HG03175 (cell line): ENCODE measurements around the gene PARD6A.
"Not testable (repeated sequence)": the region's sequence is repeated elsewhere in the genome, so short reads cannot be mapped to it uniquely, and the experiment has no call there.

Source experiments
- ATAC-seq: cut with Tn5 transposase; IDR thresholded peaks from one replicate; pipeline ENCODE4 v1.9.1; 2021; ENCODE audit warnings: mild to moderate bottlenecking, moderate library complexity; ENCODE audit not compliant: unreplicated experiment

The PARD6A gene

GRCh38 chr16:67685388-67686112 lies 24.8 kb downstream of the PARD6A start:
- ATAC-seq = no peak

DNA sequence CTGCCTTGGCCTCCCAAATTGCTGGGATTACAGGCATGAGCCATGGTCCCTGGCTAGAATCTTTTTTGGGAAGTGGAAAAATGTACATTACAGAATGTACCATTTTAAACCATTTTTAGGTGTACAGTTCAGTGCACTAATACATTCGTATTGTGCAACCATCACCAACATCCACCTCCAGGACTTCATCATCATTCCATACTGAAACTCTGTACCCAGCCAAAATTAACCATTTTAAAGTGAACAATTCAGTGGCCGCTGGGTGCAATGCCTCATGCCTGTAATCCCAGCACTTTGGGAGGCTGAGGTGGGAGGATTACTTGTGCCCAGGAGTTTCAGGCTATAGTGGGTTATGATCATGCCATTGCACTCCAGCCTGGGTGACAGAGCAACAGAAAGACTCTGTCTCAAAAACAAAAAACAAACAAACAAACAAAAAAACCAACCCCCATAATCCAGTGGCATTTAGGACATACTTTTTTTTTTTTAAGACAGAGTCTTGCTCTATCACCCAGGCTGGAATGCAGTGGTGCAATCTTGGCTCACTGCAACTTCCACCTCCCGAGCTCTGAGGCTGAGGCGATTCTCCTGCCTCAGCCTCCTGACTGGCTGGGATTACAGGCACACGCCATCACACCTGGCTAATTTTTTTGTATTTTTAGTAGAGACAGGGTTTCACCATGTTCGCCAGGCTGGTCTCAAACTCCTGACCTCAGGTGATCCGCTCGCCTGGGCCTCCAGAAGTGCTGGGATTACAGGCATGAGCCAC lies 32.9 kb downstream of the PARD6A start:
- ATAC-seq = not testable (repeated sequence)

GRCh38 chr16:67694611-67695010 lies 33.9 kb downstream of the PARD6A start:
- ATAC-seq = no peak

DNA sequence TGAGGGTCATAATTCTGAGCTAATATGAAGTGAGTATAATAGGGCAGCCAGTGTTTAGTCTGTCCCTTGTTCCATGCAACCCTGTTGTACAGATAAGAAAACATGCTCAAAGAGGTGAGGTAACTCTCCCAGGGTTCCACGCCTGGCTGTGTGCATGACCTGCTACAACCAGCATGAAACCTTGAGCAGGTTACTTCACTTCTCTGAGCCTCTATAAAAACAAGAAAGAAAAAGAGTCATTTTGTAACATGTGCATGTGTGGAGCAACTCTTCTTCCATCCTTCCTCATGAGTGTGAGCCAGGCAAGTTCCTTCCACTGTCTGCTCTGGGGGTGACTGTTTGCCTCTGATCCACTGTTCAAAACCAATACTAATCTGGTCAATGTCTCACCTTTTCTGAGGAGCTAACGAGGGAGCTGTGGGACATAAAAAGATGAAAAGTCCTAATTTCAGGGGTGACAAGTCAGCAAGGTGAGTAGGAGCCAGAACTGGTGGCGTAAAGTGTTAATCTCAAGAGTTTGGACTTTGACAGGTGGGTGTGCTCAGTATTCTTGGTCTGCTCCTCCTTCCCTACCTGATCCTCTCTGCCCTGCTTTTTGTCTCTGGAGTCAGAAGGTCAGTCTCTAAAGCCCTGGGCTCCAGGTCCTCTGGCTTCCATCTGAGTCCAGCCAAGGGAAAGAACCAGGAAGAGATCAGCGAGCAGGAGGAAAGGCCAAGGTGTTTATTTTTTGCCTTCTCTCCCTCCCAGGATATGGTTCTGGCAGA lies 36.8 kb downstream of the PARD6A start:
- ATAC-seq = no peak

- no peak for ATAC-seq
These were observed 38.5 kb downstream of the PARD6A start for GRCh38 chr16:67699265-67699664.

DNA sequence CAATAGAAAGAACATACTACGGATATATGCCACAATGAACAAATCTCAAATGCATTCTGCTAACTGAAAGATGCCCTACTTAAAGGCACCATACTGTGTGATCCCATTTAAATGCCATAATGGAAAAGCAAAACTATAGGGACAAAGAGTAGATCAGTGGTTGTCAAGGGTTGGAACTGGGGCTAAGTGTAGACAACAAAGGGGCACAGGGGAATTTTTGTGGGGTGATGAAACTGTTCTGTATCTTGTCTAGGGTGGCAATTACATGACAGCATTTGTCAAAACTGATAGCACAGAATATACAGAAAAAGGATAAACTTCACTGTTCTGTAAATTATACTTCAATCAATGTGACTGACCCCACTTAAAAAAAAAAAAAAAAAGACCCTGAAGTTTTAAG lies 40.7 kb downstream of the PARD6A start:
- no peak for ATAC-seq

GRCh38 chr16:67702130-67702529 lies 41.4 kb downstream of the PARD6A start:
- no peak for ATAC-seq

DNA sequence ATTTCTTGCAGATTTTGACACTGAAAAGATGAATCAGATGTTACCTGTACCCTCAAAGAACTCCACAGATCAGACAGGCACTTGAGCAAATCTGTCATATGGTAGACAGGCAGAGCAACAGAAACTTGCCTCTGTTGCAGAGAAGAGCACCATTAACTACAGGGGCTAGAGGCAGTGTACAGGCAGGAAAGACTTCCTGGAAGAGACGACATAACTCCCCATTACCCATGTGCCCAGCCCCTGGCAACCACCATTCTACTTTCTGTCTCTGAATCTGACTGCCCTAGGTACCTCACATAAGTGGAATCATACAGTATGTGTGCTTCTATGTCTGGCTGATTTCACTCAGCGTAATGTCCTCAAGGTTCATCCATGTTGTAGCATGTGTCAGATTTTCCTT lies 42.9 kb downstream of the PARD6A start:
- ATAC-seq = no peak

DNA sequence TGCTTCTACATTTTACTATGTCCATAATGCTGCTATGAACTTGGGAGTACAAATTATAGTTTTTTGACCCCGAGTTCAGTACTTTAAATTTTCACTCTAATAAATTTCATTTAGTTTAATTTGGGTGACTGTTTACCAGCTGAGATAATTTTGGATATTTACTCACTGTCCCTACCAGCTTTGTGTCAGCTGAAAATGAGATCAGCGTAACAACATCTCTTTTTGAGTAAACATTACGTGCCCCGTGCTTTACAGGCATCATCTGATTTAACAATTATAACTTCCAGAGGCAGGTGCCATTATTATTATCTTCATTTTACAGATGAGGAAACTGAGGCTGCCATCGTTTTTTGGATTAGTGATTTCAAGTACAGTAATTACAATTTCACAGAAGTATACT lies 43.4 kb downstream of the PARD6A start:
- no peak for ATAC-seq

- ATAC-seq = no peak
These were observed 46.5 kb downstream of the PARD6A start for GRCh38 chr16:67707210-67707609.

GRCh38 chr16:67707790-67708189 lies 47.0 kb downstream of the PARD6A start:
- no peak for ATAC-seq

GRCh38 chr16:67708368-67708771 lies 47.6 kb downstream of the PARD6A start:
- ATAC-seq = no peak

- no peak for ATAC-seq
These were observed 48.3 kb downstream of the PARD6A start for GRCh38 chr16:67709050-67709449.

- ATAC-seq = no peak
These were observed 49.8 kb downstream of the PARD6A start for GRCh38 chr16:67710607-67711006.
